Nephron progenitor cell (in vitro differentiated cells): Measurements from ENCODE around the gene SEL1L2.
"Not testable (repeated sequence)": the region's sequence is repeated elsewhere in the genome, so short reads cannot be mapped to it uniquely, and the experiment has no call there.

Source experiments
- DNase-seq: peaks from one replicate; pipeline ENCODE4 v3.0.0; 2021
- H3K27ac Mint-ChIP-seq: 2 replicates; pipeline ENCODE4 v1.8.0; 2021; ENCODE audit warnings: mild to moderate bottlenecking, moderate library complexity, mixed read lengths
- H3K27me3 Mint-ChIP-seq: 2 replicates; pipeline ENCODE4 v1.8.0; 2021; ENCODE audit warnings: mild to moderate bottlenecking, low read depth, mixed read lengths; ENCODE audit not compliant: poor library complexity
- H3K36me3 Mint-ChIP-seq: 2 replicates; pipeline ENCODE4 v1.8.0; 2021; ENCODE audit warnings: low read depth, mixed read lengths
- H3K4me1 Mint-ChIP-seq: 2 replicates; pipeline ENCODE4 v1.8.0; 2021; ENCODE audit warnings: mixed read lengths
- H3K4me3 Mint-ChIP-seq: 2 replicates; pipeline ENCODE4 v1.8.0; 2021; ENCODE audit warnings: mild to moderate bottlenecking, moderate library complexity, mixed read lengths
- H3K9me3 Mint-ChIP-seq: 2 replicates; pipeline ENCODE4 v1.8.0; 2021; ENCODE audit warnings: mild to moderate bottlenecking, moderate library complexity, mixed read lengths
- TF ChIP-seq, protein P1 (sequence below): fragments of 200-600 bp; sonication (generic); IDR thresholded peaks from 2 replicates; pipeline ENCODE4 v1.5.0; 2021; ENCODE audit warnings: antibody characterized with exemption

The SEL1L2 gene

DNA sequence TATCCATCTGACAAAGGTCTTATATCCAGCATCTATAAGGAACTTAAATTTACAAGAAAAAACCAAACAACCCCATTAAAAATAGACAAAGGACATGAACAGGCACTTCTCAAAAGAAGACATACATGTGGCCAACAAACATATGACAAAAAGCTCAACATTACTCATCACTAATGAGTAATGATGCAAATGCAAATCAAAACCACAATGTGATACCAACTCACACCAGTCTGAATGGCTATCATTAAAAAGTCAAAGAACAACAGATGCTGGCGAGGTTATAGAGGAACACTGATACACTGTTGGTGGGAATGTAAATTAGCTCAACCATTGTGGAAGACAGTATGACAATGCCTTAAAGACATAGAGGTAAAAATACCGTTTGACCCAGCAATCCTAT, 18.8 kb upstream of the SEL1L2 start:
- H3K36me3 Mint-ChIP-seq = peaks cover 5% of the 10 kb centered on the region
- no peaks in the 10 kb centered on the region for H3K4me1 Mint-ChIP-seq
- peaks cover 14% of the 10 kb centered on the region for H3K9me3 Mint-ChIP-seq
- peaks cover 3% of the 10 kb centered on the region for H3K27me3 Mint-ChIP-seq
- no peak overlapping the region for H3K4me3 Mint-ChIP-seq
- DNase-seq = no peak
- TF ChIP-seq, protein P1, sequence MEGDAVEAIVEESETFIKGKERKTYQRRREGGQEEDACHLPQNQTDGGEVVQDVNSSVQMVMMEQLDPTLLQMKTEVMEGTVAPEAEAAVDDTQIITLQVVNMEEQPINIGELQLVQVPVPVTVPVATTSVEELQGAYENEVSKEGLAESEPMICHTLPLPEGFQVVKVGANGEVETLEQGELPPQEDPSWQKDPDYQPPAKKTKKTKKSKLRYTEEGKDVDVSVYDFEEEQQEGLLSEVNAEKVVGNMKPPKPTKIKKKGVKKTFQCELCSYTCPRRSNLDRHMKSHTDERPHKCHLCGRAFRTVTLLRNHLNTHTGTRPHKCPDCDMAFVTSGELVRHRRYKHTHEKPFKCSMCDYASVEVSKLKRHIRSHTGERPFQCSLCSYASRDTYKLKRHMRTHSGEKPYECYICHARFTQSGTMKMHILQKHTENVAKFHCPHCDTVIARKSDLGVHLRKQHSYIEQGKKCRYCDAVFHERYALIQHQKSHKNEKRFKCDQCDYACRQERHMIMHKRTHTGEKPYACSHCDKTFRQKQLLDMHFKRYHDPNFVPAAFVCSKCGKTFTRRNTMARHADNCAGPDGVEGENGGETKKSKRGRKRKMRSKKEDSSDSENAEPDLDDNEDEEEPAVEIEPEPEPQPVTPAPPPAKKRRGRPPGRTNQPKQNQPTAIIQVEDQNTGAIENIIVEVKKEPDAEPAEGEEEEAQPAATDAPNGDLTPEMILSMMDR = no peak
- H3K27ac Mint-ChIP-seq = no peak overlapping the region

DNA sequence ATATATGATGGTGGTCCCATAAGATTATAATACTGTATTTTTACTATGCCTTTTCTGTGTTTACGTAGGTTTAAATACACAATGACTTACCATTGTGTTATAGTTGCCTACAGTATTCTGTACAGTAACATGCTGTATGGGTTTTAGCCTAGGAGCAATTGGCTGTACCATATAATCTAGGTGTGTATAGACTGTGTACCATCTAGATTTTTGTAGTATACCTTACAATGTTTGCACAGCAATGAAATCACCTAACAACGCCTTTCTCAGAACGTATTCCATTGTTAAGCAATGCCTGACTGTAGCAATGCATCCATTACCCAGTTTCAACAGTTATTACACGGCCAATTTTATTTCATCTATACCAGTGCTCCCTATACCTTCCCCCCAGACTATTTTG, 15.6 kb upstream of the SEL1L2 start:
- H3K36me3 Mint-ChIP-seq = peaks cover 5% of the 10 kb centered on the region
- TF ChIP-seq, protein P1 = no peak
- peaks cover 3% of the 10 kb centered on the region for H3K27me3 Mint-ChIP-seq
- DNase-seq = no peak
- H3K4me3 Mint-ChIP-seq = no peak overlapping the region
- peaks cover 4% of the 10 kb centered on the region for H3K9me3 Mint-ChIP-seq
- H3K27ac Mint-ChIP-seq = no peak overlapping the region
- no peaks in the 10 kb centered on the region for H3K4me1 Mint-ChIP-seq

DNA sequence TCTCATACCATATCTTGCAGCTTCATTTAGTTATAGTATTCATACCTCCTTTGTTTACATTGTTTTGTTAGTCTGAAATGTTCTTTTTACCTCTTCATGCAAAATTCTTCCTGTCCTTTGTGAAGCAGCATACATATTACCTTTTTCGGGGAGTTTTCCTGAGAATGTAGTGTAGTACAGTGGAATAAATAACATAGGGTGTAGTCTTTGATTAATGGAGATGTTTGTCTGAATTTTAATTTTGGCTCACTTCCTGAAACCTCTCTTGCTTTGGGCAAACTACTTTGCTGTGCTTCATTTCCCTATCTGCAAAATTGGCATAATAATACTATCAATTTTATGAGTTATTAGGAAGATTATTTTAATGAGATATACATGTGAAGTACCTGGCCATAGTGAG, 10.5 kb upstream of the SEL1L2 start:
- Mint-ChIP-seq H3K27ac (no peak overlapping the region), H3K36me3 (no peaks in the 10 kb centered on the region), H3K4me3 (no peak overlapping the region), H3K27me3 (peaks cover 33% of the 10 kb centered on the region), H3K9me3 (no peaks in the 10 kb centered on the region), H3K4me1 (peaks cover 8% of the 10 kb centered on the region)
- TF ChIP-seq, protein P1 = no peak
- DNase-seq = no peak

DNA sequence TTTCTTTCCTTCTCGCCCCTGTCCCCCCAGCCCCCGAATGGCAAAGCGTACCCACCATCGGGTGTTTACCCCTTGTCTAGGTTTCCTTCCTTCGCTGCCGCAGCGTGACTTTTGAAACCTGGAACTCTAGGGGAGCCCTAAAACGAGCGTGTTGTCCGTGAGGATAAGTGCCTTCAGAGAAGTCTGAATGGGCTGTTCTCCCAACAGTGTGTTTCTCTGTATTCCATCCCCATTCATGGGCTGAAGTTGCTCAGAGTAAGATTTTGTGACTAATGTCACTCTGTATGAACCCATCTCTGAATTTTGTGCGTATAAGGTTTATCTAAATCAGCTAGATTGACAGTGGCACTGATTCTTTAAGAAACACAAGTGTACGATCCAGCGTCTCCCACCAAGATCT, 5.9 kb upstream of the SEL1L2 start:
- Mint-ChIP-seq H3K36me3 (peaks cover 12% of the 10 kb centered on the region), H3K4me1 (peaks cover 8% of the 10 kb centered on the region), H3K27me3 (peaks cover 34% of the 10 kb centered on the region), H3K4me3 (peak overlapping the region; percentile 96), H3K9me3 (peaks cover 37% of the 10 kb centered on the region), H3K27ac (no peak overlapping the region)
- TF ChIP-seq, protein P1 = no peak
- DNase-seq = no peak

DNA sequence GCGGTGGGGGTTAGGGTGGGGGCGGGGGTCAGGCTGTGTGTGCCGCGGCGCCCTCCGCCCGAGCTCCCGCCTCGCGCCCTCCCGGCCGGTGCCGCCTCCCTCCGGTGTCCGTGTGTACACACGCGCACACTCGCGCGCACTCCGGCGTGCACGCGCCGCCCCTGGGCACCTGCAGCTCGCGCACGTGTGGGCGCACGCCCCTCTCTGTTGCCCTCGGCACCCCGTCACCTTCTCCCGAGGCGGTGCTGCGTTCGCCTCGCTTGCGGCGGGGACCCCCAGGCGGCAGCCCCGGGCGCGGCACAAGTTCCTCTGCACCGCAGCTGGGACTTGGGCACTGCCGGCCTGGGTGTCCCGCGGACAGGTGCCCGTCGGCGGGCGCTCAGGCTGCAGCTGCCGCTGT, 5.4 kb upstream of the SEL1L2 start:
- H3K4me3 Mint-ChIP-seq = peak overlapping the region; percentile 96
- H3K4me1 Mint-ChIP-seq = peaks cover 9% of the 10 kb centered on the region

DNA sequence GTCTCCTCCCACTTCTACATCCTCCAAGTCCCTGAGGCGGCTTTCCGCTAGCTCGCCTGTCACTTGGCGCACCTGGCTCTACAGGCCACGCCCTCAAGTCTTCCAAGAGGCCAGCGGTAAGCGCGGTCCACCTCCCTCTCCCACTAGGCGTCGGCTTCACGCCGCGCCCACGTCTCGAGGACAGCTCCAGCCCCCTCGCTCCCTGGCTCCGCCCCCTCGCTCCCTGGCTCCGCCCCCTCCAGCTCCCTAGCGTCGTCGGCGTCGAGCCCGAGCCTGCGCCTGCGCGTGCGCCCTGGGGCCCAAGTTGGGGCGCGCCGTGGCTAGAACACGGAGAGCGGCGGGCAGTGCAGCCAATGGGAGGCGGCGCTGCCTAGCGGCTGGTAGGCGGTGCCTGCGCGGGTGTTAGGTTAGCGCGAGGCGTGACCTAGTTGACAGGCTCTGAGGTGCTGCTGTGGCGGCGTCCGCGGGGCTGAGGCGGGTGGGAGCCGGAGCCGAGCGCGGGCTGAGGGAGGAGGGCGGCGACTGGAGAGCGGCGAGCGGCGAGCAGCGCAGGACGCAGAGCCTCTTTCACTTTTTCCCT, 4.8 kb upstream of the SEL1L2 start, which contains the start of gene MACROD2:
Gene MACROD2, plus strand, starts transcription at position 431 of the 580 bp plus-strand sequence.
- DNase-seq = peak; percentile 99
- H3K9me3 Mint-ChIP-seq = peaks cover 41% of the 10 kb centered on the region
- peaks cover 15% of the 10 kb centered on the region for H3K4me1 Mint-ChIP-seq
- peak within 1 kb of the TSS; percentile 96 for H3K4me3 Mint-ChIP-seq
- TF ChIP-seq, protein P1 = no peak
- peaks cover 34% of the 10 kb centered on the region for H3K27me3 Mint-ChIP-seq
- no peak within 1 kb of the TSS for H3K27ac Mint-ChIP-seq
- peaks cover 12% of the 10 kb centered on the region for H3K36me3 Mint-ChIP-seq

More for the DNA sequence above, 5.4 kb upstream of the SEL1L2 start:
- Mint-ChIP-seq H3K9me3 (peaks cover 37% of the 10 kb centered on the region), H3K36me3 (peaks cover 12% of the 10 kb centered on the region), H3K27ac (no peak overlapping the region), H3K27me3 (peaks cover 34% of the 10 kb centered on the region)
- TF ChIP-seq, protein P1 = no peak
- DNase-seq = peak; percentile 61

DNA sequence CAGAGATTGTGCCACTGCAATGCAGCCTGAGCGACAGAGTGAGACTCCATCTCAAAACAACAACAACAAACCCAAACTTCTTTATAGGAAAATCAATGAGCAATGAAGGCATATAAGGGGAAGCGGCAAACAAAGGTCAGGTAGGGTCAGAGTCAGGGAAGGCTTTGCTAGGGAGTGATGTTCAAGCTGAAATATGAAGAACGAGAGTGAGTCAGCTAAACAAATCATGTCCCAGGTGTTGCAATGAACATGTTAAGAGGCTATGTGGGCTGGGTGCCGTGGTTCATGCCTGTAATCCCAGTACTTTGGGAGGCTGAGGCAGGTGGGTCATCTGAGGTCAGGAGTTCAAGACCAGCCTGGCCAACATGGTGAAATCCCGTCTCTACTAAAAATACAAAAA, 1.5 kb upstream of the SEL1L2 start:
- not testable (repeated sequence) for DNase-seq
- peaks cover 12% of the 10 kb centered on the region for H3K36me3 Mint-ChIP-seq

More for the DNA sequence above, 1.5 kb upstream of the SEL1L2 start:
- peaks cover 15% of the 10 kb centered on the region for H3K27me3 Mint-ChIP-seq
- peaks cover 41% of the 10 kb centered on the region for H3K9me3 Mint-ChIP-seq
- not testable (repeated sequence) for H3K4me3 Mint-ChIP-seq, H3K27ac Mint-ChIP-seq
- H3K4me1 Mint-ChIP-seq = peaks cover 16% of the 10 kb centered on the region
